ENCODE measurements around the gene DDIT3. TPM values are rescaled to one million over a fixed set of nuclear protein-coding genes. Genes with fewer than 3 reads are reported as not detected.

The DDIT3 gene
- total RNA-seq, 6 experiments from 2014 or later, result 9.4 to 10.8 (median 10.2) TPM

- H3K9me3 Mint-ChIP-seq, result no peaks in the 10 kb centered on the region
- peaks cover 19% of the 10 kb centered on the region for H3K27me3 Mint-ChIP-seq (ENCODE audit: insufficient read depth)
- H3K36me3 Mint-ChIP-seq (ENCODE audit: low read depth), result no peaks in the 10 kb centered on the region
- H3K27ac Mint-ChIP-seq, result no peak overlapping the region
- no peak for DNase-seq
- TF ChIP-seq, protein P1, sequence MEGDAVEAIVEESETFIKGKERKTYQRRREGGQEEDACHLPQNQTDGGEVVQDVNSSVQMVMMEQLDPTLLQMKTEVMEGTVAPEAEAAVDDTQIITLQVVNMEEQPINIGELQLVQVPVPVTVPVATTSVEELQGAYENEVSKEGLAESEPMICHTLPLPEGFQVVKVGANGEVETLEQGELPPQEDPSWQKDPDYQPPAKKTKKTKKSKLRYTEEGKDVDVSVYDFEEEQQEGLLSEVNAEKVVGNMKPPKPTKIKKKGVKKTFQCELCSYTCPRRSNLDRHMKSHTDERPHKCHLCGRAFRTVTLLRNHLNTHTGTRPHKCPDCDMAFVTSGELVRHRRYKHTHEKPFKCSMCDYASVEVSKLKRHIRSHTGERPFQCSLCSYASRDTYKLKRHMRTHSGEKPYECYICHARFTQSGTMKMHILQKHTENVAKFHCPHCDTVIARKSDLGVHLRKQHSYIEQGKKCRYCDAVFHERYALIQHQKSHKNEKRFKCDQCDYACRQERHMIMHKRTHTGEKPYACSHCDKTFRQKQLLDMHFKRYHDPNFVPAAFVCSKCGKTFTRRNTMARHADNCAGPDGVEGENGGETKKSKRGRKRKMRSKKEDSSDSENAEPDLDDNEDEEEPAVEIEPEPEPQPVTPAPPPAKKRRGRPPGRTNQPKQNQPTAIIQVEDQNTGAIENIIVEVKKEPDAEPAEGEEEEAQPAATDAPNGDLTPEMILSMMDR (IDR thresholded peaks at IDR 0.05), result no peak
- H3K4me3 Mint-ChIP-seq, result no peak overlapping the region
- peaks cover 2% of the 10 kb centered on the region for H3K4me1 Mint-ChIP-seq (ENCODE audit: low read depth)
These were observed 52.4 kb downstream of the DDIT3 start for GRCh38 chr12:57467915-57468314.

DNA sequence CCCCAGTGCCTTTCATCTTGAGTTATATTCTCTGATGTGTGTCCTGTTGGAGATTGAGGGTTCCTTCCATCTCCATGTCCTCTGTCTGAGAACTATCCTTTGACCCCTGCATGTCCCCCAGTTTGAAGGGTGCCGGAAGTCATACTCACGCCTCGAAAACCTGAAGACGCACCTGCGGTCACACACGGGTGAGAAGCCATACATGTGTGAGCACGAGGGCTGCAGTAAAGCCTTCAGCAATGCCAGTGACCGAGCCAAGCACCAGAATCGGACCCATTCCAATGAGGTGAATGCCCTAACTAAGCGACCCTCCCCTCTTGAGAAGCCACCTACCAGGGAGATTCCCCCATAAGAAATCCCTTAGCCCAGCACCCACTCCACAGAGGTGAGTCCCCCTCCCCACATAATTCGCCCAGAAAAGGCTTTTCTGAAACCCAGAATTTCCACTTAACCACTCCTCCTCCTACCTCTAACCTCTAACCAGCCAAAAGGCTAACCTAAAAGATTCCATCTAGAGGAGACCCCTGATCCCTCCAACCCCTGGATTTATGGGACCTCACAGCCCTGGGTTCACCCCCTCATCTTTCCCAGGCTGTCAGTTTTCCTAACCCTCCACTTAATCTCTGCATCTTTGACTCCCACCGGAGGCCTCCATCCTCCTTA is 53.0 kb downstream of the DDIT3 start:
- Mint-ChIP-seq H3K4me3 (no peak overlapping the region), H3K27ac (no peak overlapping the region), H3K36me3 (ENCODE audit: low read depth) (no peaks in the 10 kb centered on the region), H3K9me3 (no peaks in the 10 kb centered on the region), H3K27me3 (ENCODE audit: insufficient read depth) (peaks cover 15% of the 10 kb centered on the region; the same call in 1 of the 2 replicates), H3K4me1 (ENCODE audit: low read depth) (peaks cover 7% of the 10 kb centered on the region)
- TF ChIP-seq, protein P1 (IDR thresholded peaks at IDR 0.05), result no peak
- no peak for DNase-seq

Small RNA genes within 50 kb of the gene (microRNA-seq; reads per million reads assigned to microRNA genes)
- 4.6 reads per million for gene MIR616
- gene MIR6758, result not detected

Other genes with a start within 250 kb of the DDIT3 start
- gene R3HDM2, start 89.5 kb downstream of the DDIT3 start, total RNA-seq (2021; fragmentation: NEBNext Ultra II Directional; extraction: Animal tissue kit (Norgen Biotek cat#: 25700)), result 10 to 100 TPM; 33.7 to 39.4 (median 37.9) TPM
- not detected for gene INHBC, start 85.7 kb downstream of the DDIT3 start, total RNA-seq (2021; fragmentation: NEBNext Ultra II Directional; extraction: Animal tissue kit (Norgen Biotek cat#: 25700))
- gene INHBE, start 65.2 kb downstream of the DDIT3 start, total RNA-seq (2021; fragmentation: NEBNext Ultra II Directional; extraction: Animal tissue kit (Norgen Biotek cat#: 25700)), result under 1 TPM in 5 of 6 experiments, not detected in 1; 0.12 to 0.34 (median 0.18) TPM
- 1 to 10 TPM; 3.9 to 5.8 (median 4.6) TPM for gene GLI1, start 60.7 kb downstream of the DDIT3 start, total RNA-seq (2021; fragmentation: NEBNext Ultra II Directional; extraction: Animal tissue kit (Norgen Biotek cat#: 25700))
- under 1 TPM in 5 of 6 experiments, not detected in 1; 0.11 to 0.85 (median 0.21) TPM for gene ARHGAP9, start 40.6 kb downstream of the DDIT3 start, total RNA-seq (2021; fragmentation: NEBNext Ultra II Directional; extraction: Animal tissue kit (Norgen Biotek cat#: 25700))
- 100 to 1,000 TPM; 179 to 207 (median 193) TPM for gene MARS1, start 32.4 kb downstream of the DDIT3 start, total RNA-seq (2021; fragmentation: NEBNext Ultra II Directional; extraction: Animal tissue kit (Norgen Biotek cat#: 25700))
- 10 to 100 TPM; 40.7 to 43.6 (median 42.1) TPM for gene MBD6, start 2.3 kb upstream of the DDIT3 start, total RNA-seq (2021; fragmentation: NEBNext Ultra II Directional; extraction: Animal tissue kit (Norgen Biotek cat#: 25700))
- gene DCTN2, start 26.7 kb upstream of the DDIT3 start, total RNA-seq (2021; fragmentation: NEBNext Ultra II Directional; extraction: Animal tissue kit (Norgen Biotek cat#: 25700)), result 100 to 1,000 TPM; 110 to 123 (median 116) TPM
- 1 to 10 TPM; 1.0 to 1.8 (median 1.2) TPM for gene KIF5A, start 29.5 kb upstream of the DDIT3 start, total RNA-seq (2021; fragmentation: NEBNext Ultra II Directional; extraction: Animal tissue kit (Norgen Biotek cat#: 25700))
- gene PIP4K2C, start 70.7 kb upstream of the DDIT3 start, total RNA-seq (2021; fragmentation: NEBNext Ultra II Directional; extraction: Animal tissue kit (Norgen Biotek cat#: 25700)), result 10 to 100 TPM; 21.1 to 33.1 (median 24.3) TPM
- 10 to 100 TPM; 17.7 to 21.0 (median 19.2) TPM for gene DTX3, start 84.3 kb upstream of the DDIT3 start, total RNA-seq (2021; fragmentation: NEBNext Ultra II Directional; extraction: Animal tissue kit (Norgen Biotek cat#: 25700))
- gene ARHGEF25, start 90.9 kb upstream of the DDIT3 start, total RNA-seq (2021; fragmentation: NEBNext Ultra II Directional; extraction: Animal tissue kit (Norgen Biotek cat#: 25700)), result 10 to 100 TPM; 10.2 to 21.9 (median 11.9) TPM
- 1 to 10 TPM; 1.4 to 3.1 (median 2.3) TPM for gene B4GALNT1, start 112.7 kb upstream of the DDIT3 start, total RNA-seq (2021; fragmentation: NEBNext Ultra II Directional; extraction: Animal tissue kit (Norgen Biotek cat#: 25700))
- 100 to 1,000 TPM; 150 to 158 (median 156) TPM for gene OS9, start 173.6 kb upstream of the DDIT3 start, total RNA-seq (2021; fragmentation: NEBNext Ultra II Directional; extraction: Animal tissue kit (Norgen Biotek cat#: 25700))
- gene AGAP2, start 218.2 kb upstream of the DDIT3 start, total RNA-seq (2021; fragmentation: NEBNext Ultra II Directional; extraction: Animal tissue kit (Norgen Biotek cat#: 25700)), result under 1 TPM; 0.14 to 0.18 (median 0.14) TPM
- 10 to 100 TPM; 20.3 to 32.3 (median 24.3) TPM for gene TSPAN31, start 224.5 kb upstream of the DDIT3 start, total RNA-seq (2021; fragmentation: NEBNext Ultra II Directional; extraction: Animal tissue kit (Norgen Biotek cat#: 25700))
- gene CDK4, start 231.8 kb upstream of the DDIT3 start, total RNA-seq (2021; fragmentation: NEBNext Ultra II Directional; extraction: Animal tissue kit (Norgen Biotek cat#: 25700)), result 100 to 1,000 TPM; 112 to 140 (median 116) TPM
- gene MARCHF9, start 234.6 kb upstream of the DDIT3 start, total RNA-seq (2021; fragmentation: NEBNext Ultra II Directional; extraction: Animal tissue kit (Norgen Biotek cat#: 25700)), result 1 to 10 TPM in 4 of 6 experiments, under 1 TPM in 2; 0.94 to 3.2 (median 1.2) TPM
- gene CYP27B1, start 246.6 kb upstream of the DDIT3 start, total RNA-seq (2021; fragmentation: NEBNext Ultra II Directional; extraction: Animal tissue kit (Norgen Biotek cat#: 25700)), result 1 to 10 TPM in 3 of 6 experiments, under 1 TPM in 3; 0.57 to 1.8 (median 0.96) TPM